T-helper 1 cell treated with Interleukin-12 subunit alpha and Interleukin-12 subunit beta and Interleukin-4 antibody, amounts not matched to agents 30 μg/mL and 1 μg/mL, for 36 hours (primary cell): ENCODE measurements around the gene CNTRL.

ENCODE experiments used
- H3K27ac Mint-ChIP-seq: one replicate; pipeline ENCODE4 v1.8.0; 2021; ENCODE audit warnings: mild to moderate bottlenecking, mixed read lengths
- H3K27me3 Mint-ChIP-seq: one replicate; pipeline ENCODE4 v1.8.0; 2021; ENCODE audit warnings: low read depth, mixed read lengths
- H3K36me3 Mint-ChIP-seq: one replicate; pipeline ENCODE4 v1.8.0; 2021; ENCODE audit warnings: low read depth, mixed read lengths
- H3K4me1 Mint-ChIP-seq: one replicate; pipeline ENCODE4 v1.8.0; 2021; ENCODE audit warnings: low read depth, mixed read lengths
- H3K4me3 Mint-ChIP-seq: one replicate; pipeline ENCODE4 v1.8.0; 2021; ENCODE audit warnings: mild to moderate bottlenecking, moderate library complexity, mixed read lengths
- H3K9me3 Mint-ChIP-seq: one replicate; pipeline ENCODE4 v1.8.0; 2021; ENCODE audit warnings: mixed read lengths

CNTRL gene

DNA sequence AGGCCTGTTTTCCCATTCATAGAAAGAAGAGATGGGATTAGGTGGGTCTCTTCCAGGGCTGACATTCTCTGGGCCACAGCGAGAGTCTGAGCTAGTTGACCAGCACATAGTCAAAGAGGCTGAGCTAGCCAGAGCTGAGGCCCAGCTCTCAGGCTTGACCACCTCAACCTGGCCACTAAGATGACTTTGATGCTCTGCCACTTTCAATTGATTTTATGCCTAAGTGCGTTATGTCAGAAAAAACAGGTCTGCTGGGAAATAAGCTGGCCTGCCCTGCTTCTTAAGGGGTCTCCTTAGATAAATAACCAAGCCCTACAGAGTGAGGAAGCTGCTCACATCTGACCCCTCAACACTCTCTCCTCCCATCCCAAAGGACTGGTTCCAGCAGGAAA lies 146.9 kb downstream of the CNTRL start:
- no peaks in the 10 kb centered on the region for H3K4me1 Mint-ChIP-seq

DNA sequence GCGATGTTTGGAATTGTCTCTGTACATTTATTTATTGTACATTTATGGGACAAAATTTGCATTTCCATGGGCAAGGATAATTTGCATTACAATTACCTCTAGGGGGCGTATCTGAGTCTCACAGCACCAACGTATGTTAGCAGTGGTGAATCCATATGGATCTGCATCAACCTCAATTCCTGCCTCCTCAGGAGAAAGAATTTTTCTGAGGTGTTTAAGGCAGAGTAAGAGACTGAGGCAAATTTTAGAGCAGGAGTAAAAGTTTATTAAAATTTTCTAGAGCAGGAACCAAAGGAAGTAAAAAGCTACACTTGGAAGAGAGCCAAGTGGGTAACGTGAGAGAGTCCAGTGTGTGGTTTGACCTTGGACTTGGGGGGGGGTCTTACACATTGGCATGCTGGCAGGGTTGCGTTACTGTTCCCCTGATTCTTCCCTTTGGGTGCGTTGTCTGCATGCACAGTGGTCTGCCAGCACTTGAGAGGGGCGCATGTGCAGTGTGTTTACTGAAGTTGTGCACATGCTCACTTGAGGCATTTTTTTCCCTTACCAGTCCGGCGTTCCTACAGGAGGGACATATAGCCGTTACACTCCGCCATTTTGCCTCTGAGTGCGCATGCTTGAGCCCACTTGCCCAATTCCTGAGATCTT lies 147.9 kb downstream of the CNTRL start:
- Mint-ChIP-seq H3K4me1 (no peaks in the 10 kb centered on the region), H3K36me3 (no peaks in the 10 kb centered on the region), H3K27ac (no peak overlapping the region), H3K9me3 (no peaks in the 10 kb centered on the region), H3K27me3 (no peaks in the 10 kb centered on the region), H3K4me3 (no peak overlapping the region)

More for the DNA sequence above, 146.9 kb downstream of the CNTRL start:
- no peak overlapping the region for H3K4me3 Mint-ChIP-seq
- no peaks in the 10 kb centered on the region for H3K27me3 Mint-ChIP-seq
- H3K9me3 Mint-ChIP-seq = no peaks in the 10 kb centered on the region
- H3K36me3 Mint-ChIP-seq = no peaks in the 10 kb centered on the region
- no peak overlapping the region for H3K27ac Mint-ChIP-seq

DNA sequence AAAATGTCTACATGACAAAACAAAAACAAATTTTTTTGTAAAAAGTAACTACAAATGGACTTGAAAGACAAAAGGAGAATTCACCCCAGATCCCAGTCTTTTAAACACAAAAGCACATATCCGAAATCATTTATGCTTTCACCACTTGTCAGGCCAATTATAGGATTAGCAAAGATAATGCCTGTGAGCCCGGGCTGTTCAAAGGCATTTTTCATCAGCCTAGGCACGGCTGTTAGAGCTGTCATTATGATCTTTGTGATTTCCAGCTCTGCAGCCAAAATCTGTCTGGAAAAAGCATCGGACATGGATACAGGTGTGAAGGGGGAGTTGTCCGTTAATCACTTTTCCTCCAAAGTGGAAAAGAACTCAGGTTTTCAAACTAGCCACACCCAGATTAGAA lies 150.5 kb downstream of the CNTRL start:
- Mint-ChIP-seq H3K27ac (no peak overlapping the region), H3K27me3 (peaks cover 4% of the 10 kb centered on the region), H3K4me3 (no peak overlapping the region), H3K4me1 (no peaks in the 10 kb centered on the region), H3K9me3 (no peaks in the 10 kb centered on the region), H3K36me3 (no peaks in the 10 kb centered on the region)

DNA sequence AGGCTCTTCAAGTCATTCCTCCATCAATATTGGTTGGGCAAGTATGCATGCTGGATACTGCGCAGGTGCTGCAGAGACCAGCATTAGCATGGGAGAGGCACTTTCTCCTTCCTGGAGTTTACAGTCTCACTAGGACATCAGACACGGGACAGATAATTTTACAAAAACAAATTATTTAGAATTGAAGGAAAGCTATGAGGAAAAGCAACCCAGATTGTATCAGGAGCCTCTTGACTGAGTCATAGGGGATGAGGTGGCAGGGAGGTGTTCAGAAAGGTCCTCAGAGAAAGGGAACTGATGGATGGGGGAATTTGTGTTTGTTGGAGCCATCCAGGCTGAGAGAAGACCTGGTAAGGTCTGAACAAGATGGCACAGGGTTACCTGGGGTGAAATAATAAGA lies 151.4 kb downstream of the CNTRL start:
- no peaks in the 10 kb centered on the region for H3K4me1 Mint-ChIP-seq
- no peaks in the 10 kb centered on the region for H3K9me3 Mint-ChIP-seq
- H3K27me3 Mint-ChIP-seq = peaks cover 4% of the 10 kb centered on the region
- no peak overlapping the region for H3K27ac Mint-ChIP-seq
- no peak overlapping the region for H3K4me3 Mint-ChIP-seq
- no peaks in the 10 kb centered on the region for H3K36me3 Mint-ChIP-seq
